Measurements from ENCODE around the gene ABHD6.
"Not testable (repeated sequence)": the region's sequence is repeated elsewhere in the genome, so short reads cannot be mapped to it uniquely, and the experiment has no call there.

DNA sequence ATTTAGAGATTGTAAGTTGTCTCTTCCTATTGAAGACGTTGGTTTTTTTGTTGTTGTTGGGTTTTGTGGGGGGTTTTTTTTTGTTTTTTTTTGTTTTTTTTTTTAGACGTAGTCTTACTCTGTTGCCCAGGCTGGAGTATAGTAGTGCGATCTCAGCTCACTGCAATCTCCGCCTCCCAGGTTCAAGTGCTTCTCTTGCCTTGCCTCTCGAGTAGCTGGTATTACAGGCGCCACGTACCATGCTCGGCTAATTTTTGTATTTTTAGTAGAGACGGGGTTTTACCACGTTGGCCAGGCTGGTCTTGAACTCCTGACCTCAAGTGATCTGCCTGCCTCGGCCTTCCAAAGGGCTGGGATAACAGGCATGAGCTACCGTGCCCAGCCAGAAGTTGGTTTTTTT lies 101.6 kb downstream of the ABHD6 start:
- TF ChIP-seq, protein P1, sequence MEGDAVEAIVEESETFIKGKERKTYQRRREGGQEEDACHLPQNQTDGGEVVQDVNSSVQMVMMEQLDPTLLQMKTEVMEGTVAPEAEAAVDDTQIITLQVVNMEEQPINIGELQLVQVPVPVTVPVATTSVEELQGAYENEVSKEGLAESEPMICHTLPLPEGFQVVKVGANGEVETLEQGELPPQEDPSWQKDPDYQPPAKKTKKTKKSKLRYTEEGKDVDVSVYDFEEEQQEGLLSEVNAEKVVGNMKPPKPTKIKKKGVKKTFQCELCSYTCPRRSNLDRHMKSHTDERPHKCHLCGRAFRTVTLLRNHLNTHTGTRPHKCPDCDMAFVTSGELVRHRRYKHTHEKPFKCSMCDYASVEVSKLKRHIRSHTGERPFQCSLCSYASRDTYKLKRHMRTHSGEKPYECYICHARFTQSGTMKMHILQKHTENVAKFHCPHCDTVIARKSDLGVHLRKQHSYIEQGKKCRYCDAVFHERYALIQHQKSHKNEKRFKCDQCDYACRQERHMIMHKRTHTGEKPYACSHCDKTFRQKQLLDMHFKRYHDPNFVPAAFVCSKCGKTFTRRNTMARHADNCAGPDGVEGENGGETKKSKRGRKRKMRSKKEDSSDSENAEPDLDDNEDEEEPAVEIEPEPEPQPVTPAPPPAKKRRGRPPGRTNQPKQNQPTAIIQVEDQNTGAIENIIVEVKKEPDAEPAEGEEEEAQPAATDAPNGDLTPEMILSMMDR (IDR thresholded peaks at IDR 0.05; ENCODE audit: low read depth, low read length, poor library complexity, severe bottlenecking): not testable (repeated sequence)
- not testable (repeated sequence) for TF ChIP-seq EZH2phosphoT487 (IDR thresholded peaks at IDR 0.05; ENCODE audit: borderline replicate concordance, low read length)

Measured in DOHH2 (cell line).